ENCODE measurements around the gene SERPINE1. TPM values are rescaled to one million over a fixed set of nuclear protein-coding genes. Genes with fewer than 3 reads are reported as not detected.

The SERPINE1 gene
- total and polyA plus RNA-seq, 2 of the 13 experiments (the other 11 are each of a cell fraction or from before 2014, with no cell fraction given): 21.2 to 1,576 TPM

- TF ChIP-seq ZNF24 (IDR thresholded peaks at IDR 0.05): no peak
- TF ChIP-seq MEIS1 (CRISPR knock-in tag; IDR thresholded peaks at IDR 0.05; ENCODE audit: borderline replicate concordance): no peak
- no peak for TF ChIP-seq POLR2AphosphoS5 (IDR thresholded peaks at IDR 0.05; ENCODE audit: low read depth, low read length)
- no peak for TF ChIP-seq ZNF558 (CRISPR knock-in tag; IDR thresholded peaks at IDR 0.05; ENCODE audit: borderline replicate concordance)
- TF ChIP-seq AFF4 (CRISPR knock-in tag; IDR thresholded peaks at IDR 0.05): no peak
- no peak for TF ChIP-seq ZNF616 (CRISPR knock-in tag; IDR thresholded peaks at IDR 0.05; ENCODE audit: low read depth)
- TF ChIP-seq ZNF354B (CRISPR knock-in tag; IDR thresholded peaks at IDR 0.05): no peak
- TF ChIP-seq ZNF280D (CRISPR knock-in tag; IDR thresholded peaks at IDR 0.05): peak; percentile 47; the same call in 1 of the 2 replicates
- peak; percentile 87; the same call in 1 of the 3 replicates for TF ChIP-seq MXI1 (IDR thresholded peaks at IDR 0.05; ENCODE audit: borderline replicate concordance, low read depth, low read length)
- no peak for TF ChIP-seq NFE2L1 (CRISPR knock-in tag; IDR thresholded peaks at IDR 0.05; ENCODE audit: borderline replicate concordance)
- no peak for TF ChIP-seq PAF1 (CRISPR knock-in tag; IDR thresholded peaks at IDR 0.05)
- no peak; the same call in 1 of the 2 replicates for TF ChIP-seq NCOA2 (CRISPR knock-in tag; IDR thresholded peaks at IDR 0.05)
- peak; percentile 59; the same call in 1 of the 2 replicates for TF ChIP-seq SOX5 (CRISPR knock-in tag; IDR thresholded peaks at IDR 0.05; ENCODE audit: borderline replicate concordance)
- no peak for TF ChIP-seq ZBTB44 (CRISPR knock-in tag; IDR thresholded peaks at IDR 0.05)
- TF ChIP-seq GMEB1 (CRISPR knock-in tag; IDR thresholded peaks at IDR 0.05; ENCODE audit: borderline replicate concordance): peak; percentile 29; the same call in 1 of the 2 replicates
- no peak for TF ChIP-seq NFE2 (CRISPR knock-in tag; IDR thresholded peaks at IDR 0.05)
- no peak for TF ChIP-seq TBX2 (CRISPR knock-in tag; IDR thresholded peaks at IDR 0.05; ENCODE audit: borderline replicate concordance)
- TF ChIP-seq ZNF709 (CRISPR knock-in tag; IDR thresholded peaks at IDR 0.05): no peak
- TF ChIP-seq ZNF343 (CRISPR knock-in tag; IDR thresholded peaks at IDR 0.05): no peak
Observed at GRCh38 chr7:101104193-101104713, 22.7 kb upstream of the SERPINE1 start (continued).

Data from HepG2 (cell line).